ENCODE data around the gene CDH18. TPM values are rescaled to one million over a fixed set of nuclear protein-coding genes. Genes with fewer than 3 reads are reported as not detected.

The CDH18 gene
- total RNA-seq, 4 donors from 2014 or later = 2.1 TPM; not detected in 3

DNA sequence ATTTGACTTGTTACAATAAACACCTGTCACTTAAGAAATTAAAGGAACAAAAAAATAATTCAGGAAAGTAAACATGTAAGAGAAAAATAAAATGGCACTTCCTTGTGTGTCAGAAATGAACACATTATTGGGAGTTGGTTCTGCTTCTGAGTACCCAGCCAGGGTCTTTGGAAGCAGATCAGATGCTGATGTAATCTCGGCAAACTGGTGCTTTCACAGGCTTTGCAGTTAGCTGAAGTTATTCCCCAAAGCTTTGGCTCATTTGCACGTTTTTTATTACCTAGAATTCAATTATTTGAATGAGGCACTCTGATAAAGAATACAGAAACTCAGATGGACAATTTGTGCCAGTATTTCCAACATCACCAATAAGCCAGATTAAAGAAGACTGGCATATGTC is 10.9 kb downstream of the CDH18 start:
- no peaks in the 10 kb centered on the region for H3K27me3 ChIP-seq
- no peak overlapping the region for H3K4me3 ChIP-seq
- no peak overlapping the region for H3K27ac ChIP-seq
- DNase-seq = no peak
- TF ChIP-seq POLR2A (IDR thresholded peaks at IDR 0.05) = no peak
- TF ChIP-seq, protein P1, sequence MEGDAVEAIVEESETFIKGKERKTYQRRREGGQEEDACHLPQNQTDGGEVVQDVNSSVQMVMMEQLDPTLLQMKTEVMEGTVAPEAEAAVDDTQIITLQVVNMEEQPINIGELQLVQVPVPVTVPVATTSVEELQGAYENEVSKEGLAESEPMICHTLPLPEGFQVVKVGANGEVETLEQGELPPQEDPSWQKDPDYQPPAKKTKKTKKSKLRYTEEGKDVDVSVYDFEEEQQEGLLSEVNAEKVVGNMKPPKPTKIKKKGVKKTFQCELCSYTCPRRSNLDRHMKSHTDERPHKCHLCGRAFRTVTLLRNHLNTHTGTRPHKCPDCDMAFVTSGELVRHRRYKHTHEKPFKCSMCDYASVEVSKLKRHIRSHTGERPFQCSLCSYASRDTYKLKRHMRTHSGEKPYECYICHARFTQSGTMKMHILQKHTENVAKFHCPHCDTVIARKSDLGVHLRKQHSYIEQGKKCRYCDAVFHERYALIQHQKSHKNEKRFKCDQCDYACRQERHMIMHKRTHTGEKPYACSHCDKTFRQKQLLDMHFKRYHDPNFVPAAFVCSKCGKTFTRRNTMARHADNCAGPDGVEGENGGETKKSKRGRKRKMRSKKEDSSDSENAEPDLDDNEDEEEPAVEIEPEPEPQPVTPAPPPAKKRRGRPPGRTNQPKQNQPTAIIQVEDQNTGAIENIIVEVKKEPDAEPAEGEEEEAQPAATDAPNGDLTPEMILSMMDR (IDR thresholded peaks at IDR 0.05) = no peak
- intact Hi-C loops (cut with DNase I; ENCODE audit: low total_unique reads) = no loop called here
- no peaks in the 10 kb centered on the region for H3K36me3 ChIP-seq
- H3K9me3 ChIP-seq = no peaks in the 10 kb centered on the region
- H3K4me1 ChIP-seq = no peaks in the 10 kb centered on the region

DNA sequence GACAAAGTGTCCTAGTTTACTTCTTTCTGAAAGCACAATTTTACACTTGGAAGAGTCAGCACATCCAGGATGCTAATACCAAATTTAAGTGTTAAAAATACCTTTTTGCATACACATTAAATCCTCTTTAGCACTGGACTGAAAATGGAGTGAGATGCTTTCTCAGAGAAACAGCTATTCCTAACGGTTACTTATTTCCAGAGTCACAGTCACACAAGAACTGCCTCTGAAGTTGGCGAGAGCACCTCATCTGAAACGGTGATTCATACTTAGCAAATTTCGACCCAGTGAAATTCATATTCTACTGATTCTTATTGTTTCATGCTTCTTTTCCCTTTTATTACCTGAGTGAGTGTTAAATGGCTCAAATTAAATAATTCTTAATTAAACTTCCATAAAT is 12.2 kb downstream of the CDH18 start:
- intact Hi-C loops (cut with DNase I; ENCODE audit: low total_unique reads) = no loop called here
- Histone ChIP-seq H3K9me3 (no peaks in the 10 kb centered on the region), H3K4me3 (no peak overlapping the region), H3K27ac (no peak overlapping the region), H3K36me3 (no peaks in the 10 kb centered on the region), H3K4me1 (no peaks in the 10 kb centered on the region), H3K27me3 (no peaks in the 10 kb centered on the region)
- DNase-seq = no peak
- TF ChIP-seq POLR2A (IDR thresholded peaks at IDR 0.05) = no peak
- TF ChIP-seq, protein P1 (IDR thresholded peaks at IDR 0.05) = no peak

DNA sequence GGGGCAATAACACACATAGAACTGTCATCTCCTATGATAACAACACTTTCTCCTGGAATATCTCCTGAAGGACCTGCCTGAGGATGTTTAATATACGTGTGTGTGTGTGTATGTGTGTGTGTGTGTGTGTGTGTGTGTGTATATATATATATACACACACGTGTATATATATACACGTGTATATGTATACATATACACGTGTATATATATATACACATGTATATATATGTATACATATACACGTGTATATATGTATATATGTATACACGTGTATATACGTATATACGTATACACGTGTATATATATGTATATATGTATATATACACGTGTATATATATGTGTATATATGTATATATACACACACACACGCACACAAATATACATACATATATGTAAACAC is 27.5 kb downstream of the CDH18 start:
- no peak overlapping the region for H3K27ac ChIP-seq
- intact Hi-C loops (cut with DNase I; ENCODE audit: low total_unique reads) = no loop called here
- no peaks in the 10 kb centered on the region for H3K9me3 ChIP-seq
- H3K36me3 ChIP-seq = no peaks in the 10 kb centered on the region
- DNase-seq = no peak
- no peak overlapping the region for H3K4me3 ChIP-seq
- no peaks in the 10 kb centered on the region for H3K27me3 ChIP-seq
- no peaks in the 10 kb centered on the region for H3K4me1 ChIP-seq
- no peak for TF ChIP-seq POLR2A (IDR thresholded peaks at IDR 0.05)
- TF ChIP-seq, protein P1 (IDR thresholded peaks at IDR 0.05) = no peak

DNA sequence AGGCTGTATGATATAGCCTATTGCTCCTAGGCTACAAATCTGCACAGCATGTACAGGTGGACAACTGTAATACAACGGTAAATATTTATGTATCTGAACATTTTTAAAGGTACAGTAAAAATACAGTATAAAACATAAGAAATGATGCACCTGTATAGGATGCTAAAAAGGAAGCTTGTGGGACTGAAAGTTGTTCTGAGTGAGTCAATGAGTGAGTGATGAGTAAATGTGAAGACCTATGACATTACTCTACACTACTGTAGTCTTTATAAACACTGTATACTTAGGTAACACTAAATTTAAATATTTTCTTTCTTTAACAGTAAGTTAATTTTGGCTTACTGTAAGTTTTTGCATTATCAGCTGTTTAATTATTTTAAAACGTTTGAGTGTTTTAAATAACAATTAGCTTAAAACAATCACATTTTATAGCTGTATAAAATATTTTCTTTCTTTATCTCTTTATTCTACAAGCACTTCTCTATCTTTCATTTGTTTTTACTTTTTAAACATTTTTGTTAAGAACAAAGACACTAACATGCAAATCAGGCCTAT is 28.1 kb downstream of the CDH18 start:
- DNase-seq = no peak
- H3K4me3 ChIP-seq = no peak overlapping the region
- H3K36me3 ChIP-seq = no peaks in the 10 kb centered on the region
- H3K9me3 ChIP-seq = no peaks in the 10 kb centered on the region
- no peak overlapping the region for H3K27ac ChIP-seq
- intact Hi-C loops (cut with DNase I; ENCODE audit: low total_unique reads) = no loop called here
- H3K27me3 ChIP-seq = no peaks in the 10 kb centered on the region
- no peaks in the 10 kb centered on the region for H3K4me1 ChIP-seq
- TF ChIP-seq, protein P1 (IDR thresholded peaks at IDR 0.05) = no peak
- TF ChIP-seq POLR2A (IDR thresholded peaks at IDR 0.05) = no peak

DNA sequence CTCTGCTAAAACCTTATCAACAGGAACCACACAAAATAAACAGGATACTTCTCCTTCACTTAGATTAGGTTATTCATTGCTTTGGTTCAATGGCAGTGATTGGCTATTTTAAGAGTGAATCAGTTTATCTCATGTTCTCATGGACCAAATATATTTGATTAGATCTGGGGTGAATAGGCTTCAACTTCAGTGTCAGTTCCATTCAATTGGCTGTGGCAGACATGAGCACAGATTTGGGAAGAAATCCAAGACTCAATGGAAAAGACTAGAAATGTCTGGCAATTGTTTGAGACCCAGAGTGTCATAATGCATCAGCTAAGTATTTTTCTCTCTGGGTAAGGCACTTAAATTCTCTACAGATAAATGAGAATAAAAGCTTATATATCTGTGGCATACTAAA is 37.1 kb downstream of the CDH18 start:
- DNase-seq = no peak
- intact Hi-C loops (cut with DNase I; ENCODE audit: low total_unique reads) = no loop called here

More for the DNA sequence above, 37.1 kb downstream of the CDH18 start:
- no peaks in the 10 kb centered on the region for H3K36me3 ChIP-seq
- no peaks in the 10 kb centered on the region for H3K9me3 ChIP-seq
- no peaks in the 10 kb centered on the region for H3K4me1 ChIP-seq
- no peak overlapping the region for H3K27ac ChIP-seq
- no peaks in the 10 kb centered on the region for H3K27me3 ChIP-seq
- TF ChIP-seq, protein P1 (IDR thresholded peaks at IDR 0.05) = no peak
- no peak for TF ChIP-seq POLR2A (IDR thresholded peaks at IDR 0.05)
- no peak overlapping the region for H3K4me3 ChIP-seq

Data from uterus (tissue), 4 donors.